Ascending aorta (tissue), 2 donors: Measurements from ENCODE around the gene TMEM59. TPM values are rescaled to one million over a fixed set of nuclear protein-coding genes. Genes with fewer than 3 reads are reported as not detected.
A peak's percentile ranks its signal among the peaks of the same experiment; 100 is the strongest.

Experiments used
- DNase-seq, 2 donors: peaks; one replicate each; pipeline ENCODE4 v3.0.0-alpha.2; 2019; ENCODE audit warnings: low spot score in 2 of 2
- H3K27ac ChIP-seq, 2 donors: fragments of 200-600 bp; sonication (generic); one replicate each; pipeline ENCODE4 v1.5.1; 2016 to 2017; ENCODE audit warnings: mild to moderate bottlenecking in 1 of 2
- H3K27me3 ChIP-seq: fragments of 200-600 bp; sonication (generic); one replicate; pipeline ENCODE4 v1.5.1; 2017
- H3K36me3 ChIP-seq, 2 donors: fragments of 200-600 bp; sonication (generic); one replicate each; pipeline ENCODE4 v1.5.1; 2016
- H3K4me1 ChIP-seq, 2 donors: fragments of 200-600 bp; sonication (generic); one replicate each; pipeline ENCODE4 v1.5.1; 2016 to 2017; ENCODE audit warnings: mild to moderate bottlenecking in 1 of 2
- H3K4me3 ChIP-seq, 2 donors: fragments of 200-600 bp; sonication (generic); one replicate each; pipeline ENCODE4 v1.5.1; 2016 to 2017; ENCODE audit warnings: mild to moderate bottlenecking in 1 of 2
- H3K9me3 ChIP-seq, 2 donors: fragments of 200-600 bp; sonication (generic); one replicate each; pipeline ENCODE4 v1.5.1; 2016
- intact Hi-C: fragments of 100-400 bp; cut with DNase I; formaldehyde crosslinking; loops from one replicate; pipeline ENCODE4 v1.15.1; 2023
- total RNA-seq: library from RNA; depleted of rRNA; stranded (reverse); fragments of >200 nt; gene quantifications from one replicate; pipeline ENCODE4 v1.1.0, GENCODE V29; 2016
- TF ChIP-seq, protein P1 (sequence below), 3 experiments: fragments of 200-600 bp in 2 of 3; fragments of 450-650 bp in 1 of 3; sonication (generic) in 2 of 3; IDR thresholded peaks; one replicate each; pipeline ENCODE4 v1.5.1; 2016 to 2019; ENCODE audit warnings: antibody characterized with exemption in 3 of 3, mild to moderate bottlenecking in 1 of 3, moderate library complexity in 1 of 3

Gene TMEM59
- total RNA-seq, 1 donor from 2014 or later = 97.5 TPM

DNA sequence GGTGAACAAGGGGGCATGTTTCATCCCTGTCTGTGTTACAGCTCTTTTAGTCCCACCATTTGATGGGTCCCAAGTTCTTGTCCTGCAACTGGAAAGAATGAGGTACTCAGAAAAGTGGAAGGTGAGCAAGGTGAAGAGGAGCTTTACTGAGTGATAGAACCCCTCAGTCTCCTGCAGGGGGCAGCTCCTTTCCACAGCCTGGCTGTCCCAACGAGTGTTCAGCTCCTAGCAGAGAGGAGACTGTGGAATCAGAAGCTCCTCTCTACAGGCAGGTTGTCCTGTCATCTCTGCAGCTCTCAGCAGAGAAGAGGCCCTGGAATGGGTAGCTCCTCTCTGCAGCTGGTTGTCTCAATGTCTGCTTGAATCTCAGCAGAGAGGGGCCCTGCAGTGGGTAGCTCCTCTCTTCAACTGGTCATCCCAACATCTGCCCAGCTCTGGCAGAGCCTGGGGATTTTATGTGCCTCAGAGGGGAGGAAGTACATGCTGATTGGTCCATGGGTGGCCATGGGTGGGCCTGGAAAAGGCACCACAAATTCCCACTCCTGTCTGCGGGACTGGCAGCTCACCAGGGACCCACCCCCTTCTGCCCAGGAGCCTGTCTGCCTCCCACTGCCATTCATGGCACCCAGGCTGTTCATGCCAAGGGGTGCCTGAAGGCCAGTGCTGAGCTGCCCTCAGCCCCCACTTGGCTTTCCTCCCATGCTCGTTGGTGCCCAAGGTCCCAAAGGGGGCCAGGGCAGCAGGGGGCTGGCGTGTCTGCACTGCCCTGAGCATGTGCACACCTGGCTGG lies 60.7 kb downstream of the TMEM59 start:
- no peaks in the 10 kb centered on the region for H3K27me3 ChIP-seq

DNA sequence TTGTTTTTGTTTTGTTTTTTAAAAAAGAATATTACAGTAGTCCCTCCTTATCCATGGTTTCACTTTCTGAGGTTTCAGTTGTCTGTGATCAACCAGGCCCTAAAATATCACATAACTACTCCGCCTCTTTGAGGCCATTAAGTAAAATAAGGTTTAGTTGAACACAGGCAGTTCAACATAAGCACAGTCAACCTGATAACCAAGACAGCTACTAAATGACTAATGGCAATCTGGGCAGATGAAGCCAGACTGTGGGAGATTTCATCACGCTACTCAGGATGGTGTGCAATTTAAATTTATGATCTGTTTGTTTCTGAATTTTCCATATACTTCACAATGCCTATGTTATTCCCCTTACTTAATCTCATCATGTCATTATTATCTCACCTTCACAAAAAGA lies 65.1 kb downstream of the TMEM59 start:
- no peak overlapping the region for H3K27ac ChIP-seq
- H3K4me1 ChIP-seq = no peaks in the 10 kb centered on the region
- no peaks in the 10 kb centered on the region for H3K36me3 ChIP-seq
- no peaks in the 10 kb centered on the region for H3K9me3 ChIP-seq
- intact Hi-C loops = no loop called here
- H3K27me3 ChIP-seq = no peaks in the 10 kb centered on the region
- DNase-seq = no peak
- TF ChIP-seq, protein P1, sequence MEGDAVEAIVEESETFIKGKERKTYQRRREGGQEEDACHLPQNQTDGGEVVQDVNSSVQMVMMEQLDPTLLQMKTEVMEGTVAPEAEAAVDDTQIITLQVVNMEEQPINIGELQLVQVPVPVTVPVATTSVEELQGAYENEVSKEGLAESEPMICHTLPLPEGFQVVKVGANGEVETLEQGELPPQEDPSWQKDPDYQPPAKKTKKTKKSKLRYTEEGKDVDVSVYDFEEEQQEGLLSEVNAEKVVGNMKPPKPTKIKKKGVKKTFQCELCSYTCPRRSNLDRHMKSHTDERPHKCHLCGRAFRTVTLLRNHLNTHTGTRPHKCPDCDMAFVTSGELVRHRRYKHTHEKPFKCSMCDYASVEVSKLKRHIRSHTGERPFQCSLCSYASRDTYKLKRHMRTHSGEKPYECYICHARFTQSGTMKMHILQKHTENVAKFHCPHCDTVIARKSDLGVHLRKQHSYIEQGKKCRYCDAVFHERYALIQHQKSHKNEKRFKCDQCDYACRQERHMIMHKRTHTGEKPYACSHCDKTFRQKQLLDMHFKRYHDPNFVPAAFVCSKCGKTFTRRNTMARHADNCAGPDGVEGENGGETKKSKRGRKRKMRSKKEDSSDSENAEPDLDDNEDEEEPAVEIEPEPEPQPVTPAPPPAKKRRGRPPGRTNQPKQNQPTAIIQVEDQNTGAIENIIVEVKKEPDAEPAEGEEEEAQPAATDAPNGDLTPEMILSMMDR (IDR thresholded peaks at IDR 0.05) = no peak
- no peak overlapping the region for H3K4me3 ChIP-seq

More for the DNA sequence above, 60.7 kb downstream of the TMEM59 start:
- DNase-seq = no peak
- Histone ChIP-seq H3K9me3 (no peaks in the 10 kb centered on the region), H3K36me3 (no peaks in the 10 kb centered on the region), H3K27ac (no peak overlapping the region), H3K4me3 (no peak overlapping the region), H3K4me1 (no peaks in the 10 kb centered on the region)
- intact Hi-C loops = no loop called here
- TF ChIP-seq, protein P1 (IDR thresholded peaks at IDR 0.05) = no peak

DNA sequence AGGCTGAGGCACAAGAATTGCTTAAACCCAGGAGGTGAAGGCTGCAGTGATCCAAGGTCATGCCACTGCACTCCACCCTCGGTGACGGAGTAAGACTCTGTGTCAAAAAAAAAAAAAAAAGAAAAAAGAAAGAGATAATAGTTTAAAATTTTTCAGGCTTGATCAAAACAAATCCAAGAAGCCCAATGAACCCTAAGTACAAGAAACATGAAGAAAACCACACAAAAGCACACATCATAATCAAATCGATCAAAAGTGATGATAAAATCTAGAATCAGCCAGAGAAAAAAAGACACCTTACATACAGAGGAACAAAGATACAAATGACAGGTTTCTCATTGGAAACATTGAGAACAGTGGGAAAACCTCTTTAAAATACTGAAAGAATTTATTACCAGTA lies 66.5 kb downstream of the TMEM59 start:
- H3K9me3 ChIP-seq = no peaks in the 10 kb centered on the region
- no peaks in the 10 kb centered on the region for H3K27me3 ChIP-seq
- no peaks in the 10 kb centered on the region for H3K36me3 ChIP-seq
- TF ChIP-seq, protein P1 (IDR thresholded peaks at IDR 0.05) = no peak
- DNase-seq = no peak
- intact Hi-C loops = no loop called here
- H3K4me3 ChIP-seq = no peak overlapping the region
- H3K4me1 ChIP-seq = no peaks in the 10 kb centered on the region
- no peak overlapping the region for H3K27ac ChIP-seq

DNA sequence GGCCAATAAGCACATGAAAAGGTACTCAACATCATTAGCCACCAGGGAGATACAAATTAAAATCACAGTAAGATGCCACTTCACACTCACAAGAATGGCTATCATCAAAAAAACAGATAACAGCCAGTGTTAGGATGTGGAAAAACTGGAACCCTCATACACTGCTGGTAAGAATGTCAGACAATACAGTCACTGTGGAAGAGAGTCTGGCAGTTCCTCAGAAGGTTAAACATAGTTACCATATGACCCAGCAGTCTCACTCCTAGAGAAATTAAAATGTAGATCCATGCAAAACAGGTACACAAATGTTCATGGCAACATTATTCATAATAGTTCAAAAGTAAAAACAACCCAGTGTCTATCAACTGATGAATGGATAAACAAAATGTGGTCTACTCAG lies 68.3 kb downstream of the TMEM59 start:
- H3K27ac ChIP-seq = no peak overlapping the region
- no peaks in the 10 kb centered on the region for H3K9me3 ChIP-seq
- H3K27me3 ChIP-seq = no peaks in the 10 kb centered on the region
- TF ChIP-seq, protein P1 (IDR thresholded peaks at IDR 0.05) = no peak
- H3K4me3 ChIP-seq = no peak overlapping the region
- H3K4me1 ChIP-seq = no peaks in the 10 kb centered on the region
- no peak for DNase-seq
- intact Hi-C loops = no loop called here
- H3K36me3 ChIP-seq = no peaks in the 10 kb centered on the region

DNA sequence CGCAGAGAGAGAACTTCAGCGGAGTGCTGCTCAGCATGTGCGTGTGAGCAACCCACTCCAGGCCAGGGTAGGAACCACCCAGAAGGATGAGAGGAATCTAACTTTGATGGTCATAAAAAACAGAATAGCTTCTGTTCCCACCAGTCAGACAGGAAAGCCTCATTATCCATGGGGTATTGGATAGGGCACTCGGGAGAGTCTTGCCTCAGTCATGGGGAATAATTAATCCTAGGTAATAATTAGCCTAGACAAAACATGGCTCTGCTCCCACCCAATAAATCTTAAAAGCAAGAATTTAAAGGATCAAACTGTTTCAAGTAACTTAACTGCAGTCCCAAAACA lies 70.3 kb downstream of the TMEM59 start:
- TF ChIP-seq, protein P1 (IDR thresholded peaks at IDR 0.05) = no peak
- Histone ChIP-seq H3K27ac (no peak overlapping the region), H3K4me1 (no peaks in the 10 kb centered on the region), H3K9me3 (no peaks in the 10 kb centered on the region), H3K27me3 (no peaks in the 10 kb centered on the region), H3K4me3 (peak overlapping the region; percentile 37 to 56), H3K36me3 (no peaks in the 10 kb centered on the region)
- intact Hi-C loops = no loop called here
- no peak for DNase-seq
